DOHH2 (cell line): Measurements from ENCODE around the gene ANXA1.

Source experiments
- EZH2phosphoT487 ChIP-seq: fragments of 200-600 bp; sonication (generic); IDR thresholded peaks from 2 replicates; pipeline ENCODE4 v1.6.1; 2017; ENCODE audit warnings: borderline replicate concordance, mild to moderate bottlenecking, antibody characterized with exemption, low read length, moderate library complexity, mixed read lengths
- TF ChIP-seq, protein P1 (sequence below): fragments of 200-600 bp; sonication (generic); IDR thresholded peaks from one replicate; pipeline ENCODE4 v1.5.1; 2014; ENCODE audit warnings: antibody characterized with exemption, mild to moderate bottlenecking, low read depth, low read length; ENCODE audit not compliant: poor library complexity, severe bottlenecking

GRCh38 chr9:73133921-73134407, 17.7 kb upstream of the ANXA1 start:
- TF ChIP-seq, protein P1, sequence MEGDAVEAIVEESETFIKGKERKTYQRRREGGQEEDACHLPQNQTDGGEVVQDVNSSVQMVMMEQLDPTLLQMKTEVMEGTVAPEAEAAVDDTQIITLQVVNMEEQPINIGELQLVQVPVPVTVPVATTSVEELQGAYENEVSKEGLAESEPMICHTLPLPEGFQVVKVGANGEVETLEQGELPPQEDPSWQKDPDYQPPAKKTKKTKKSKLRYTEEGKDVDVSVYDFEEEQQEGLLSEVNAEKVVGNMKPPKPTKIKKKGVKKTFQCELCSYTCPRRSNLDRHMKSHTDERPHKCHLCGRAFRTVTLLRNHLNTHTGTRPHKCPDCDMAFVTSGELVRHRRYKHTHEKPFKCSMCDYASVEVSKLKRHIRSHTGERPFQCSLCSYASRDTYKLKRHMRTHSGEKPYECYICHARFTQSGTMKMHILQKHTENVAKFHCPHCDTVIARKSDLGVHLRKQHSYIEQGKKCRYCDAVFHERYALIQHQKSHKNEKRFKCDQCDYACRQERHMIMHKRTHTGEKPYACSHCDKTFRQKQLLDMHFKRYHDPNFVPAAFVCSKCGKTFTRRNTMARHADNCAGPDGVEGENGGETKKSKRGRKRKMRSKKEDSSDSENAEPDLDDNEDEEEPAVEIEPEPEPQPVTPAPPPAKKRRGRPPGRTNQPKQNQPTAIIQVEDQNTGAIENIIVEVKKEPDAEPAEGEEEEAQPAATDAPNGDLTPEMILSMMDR = no peak
- TF ChIP-seq EZH2phosphoT487 = no peak
